Measurements from ENCODE around the gene FBXW11. TPM values are rescaled to one million over a fixed set of nuclear protein-coding genes. Genes with fewer than 3 reads are reported as not detected.

FBXW11 gene
- total RNA-seq, 1 experiment from 2014 or later, result 54.8 TPM

GRCh38 chr5:171999100-171999499 is 7.3 kb downstream of the FBXW11 start:
- intact Hi-C loops (cut with micrococcal nuclease; ENCODE audit: unreplicated experiment), result no loop called here
- peaks cover 44% of the 10 kb centered on the region for H4K20me1 ChIP-seq (ENCODE audit: insufficient read depth)

GRCh38 chr5:171997011-171997410 is 9.4 kb downstream of the FBXW11 start:
- intact Hi-C loops (cut with micrococcal nuclease; ENCODE audit: unreplicated experiment), result no loop called here
- Histone ChIP-seq H3K27me3 (ENCODE audit: insufficient read depth, low read depth) (no peaks in the 10 kb centered on the region), H3K4me1 (replicated peaks; ENCODE audit: insufficient read depth) (peaks cover 11% of the 10 kb centered on the region; the same call in 1 of the 2 replicates), H3F3A (ENCODE audit: insufficient read depth, low read depth) (no peaks in the 10 kb centered on the region), H3K9me3 (ENCODE audit: insufficient read depth, low read depth) (no peaks in the 10 kb centered on the region), H3K9me2 (ENCODE audit: insufficient read depth) (no peaks in the 10 kb centered on the region), H3K36me3 (ENCODE audit: low read depth) (peaks cover 7% of the 10 kb centered on the region; the same call in 1 of the 2 replicates), H2AFZ (no peak overlapping the region), H4K20me1 (ENCODE audit: insufficient read depth) (peaks cover 28% of the 10 kb centered on the region), H3K27ac (no peak overlapping the region), H3K4me3 (no peak overlapping the region), H3K79me2 (ENCODE audit: low read depth) (peaks cover 96% of the 10 kb centered on the region), H3K4me2 (no peak overlapping the region)
- ChIA-PET POLR2A (ENCODE audit: unreplicated experiment) (no interaction called here), CTCF (no interaction called here)
- BruUV-seq (replicated peaks), result no TSS peak
- no peak for DNase-seq
- no peak for TF ChIP-seq EZH2 (IDR thresholded peaks at IDR 0.05; ENCODE audit: low read depth)
- TF ChIP-seq CTCF (conservative IDR thresholded peaks at IDR 0.05), result no peak

More at GRCh38 chr5:171999100-171999499, 7.3 kb downstream of the FBXW11 start:
- no peak for DNase-seq
- H3K4me3 ChIP-seq, result no peak overlapping the region
- no peaks in the 10 kb centered on the region for H3K9me2 ChIP-seq (ENCODE audit: insufficient read depth)
- peaks cover 96% of the 10 kb centered on the region for H3K79me2 ChIP-seq (ENCODE audit: low read depth)
- H2AFZ ChIP-seq, result no peak overlapping the region
- H3K27ac ChIP-seq, result no peak overlapping the region
- H3K9me3 ChIP-seq (ENCODE audit: insufficient read depth, low read depth), result no peaks in the 10 kb centered on the region
- H3K27me3 ChIP-seq (ENCODE audit: insufficient read depth, low read depth), result no peaks in the 10 kb centered on the region
- no peaks in the 10 kb centered on the region; the same call in 1 of the 2 replicates for H3F3A ChIP-seq (ENCODE audit: insufficient read depth, low read depth)
- peaks cover 9% of the 10 kb centered on the region; the same call in 1 of the 2 replicates for H3K36me3 ChIP-seq (ENCODE audit: low read depth)
- peaks cover 21% of the 10 kb centered on the region for H3K4me1 ChIP-seq (replicated peaks; ENCODE audit: insufficient read depth)
- TF ChIP-seq CTCF (conservative IDR thresholded peaks at IDR 0.05), result no peak
- no peak for TF ChIP-seq EZH2 (IDR thresholded peaks at IDR 0.05; ENCODE audit: low read depth)
- CTCF ChIA-PET, result no interaction called here
- H3K4me2 ChIP-seq, result no peak overlapping the region
- no TSS peak for BruUV-seq (replicated peaks)
- POLR2A ChIA-PET (ENCODE audit: unreplicated experiment), result interaction anchor here (0.6 kb wide), 1 partner anchor 409 kb away, joined by 5 read pairs; no protein-coding TSS in a partner anchor

- ChIA-PET POLR2A (ENCODE audit: unreplicated experiment) (no interaction called here), CTCF (no interaction called here)
- BruUV-seq (replicated peaks), result no TSS peak
- H3K27ac ChIP-seq, result no peak overlapping the region; the same call in 1 of the 2 replicates
- intact Hi-C loops (cut with micrococcal nuclease; ENCODE audit: unreplicated experiment), result no loop called here
- no peak for DNase-seq
- no peak overlapping the region for H2AFZ ChIP-seq
- no peak overlapping the region for H3K4me2 ChIP-seq
- no peaks in the 10 kb centered on the region for H3K9me3 ChIP-seq (ENCODE audit: insufficient read depth, low read depth)
- peaks cover 11% of the 10 kb centered on the region for H3K4me1 ChIP-seq (replicated peaks; ENCODE audit: insufficient read depth)
- H3K4me3 ChIP-seq, result no peak overlapping the region
- H4K20me1 ChIP-seq (ENCODE audit: insufficient read depth), result peaks cover 18% of the 10 kb centered on the region
- no peaks in the 10 kb centered on the region for H3F3A ChIP-seq (ENCODE audit: insufficient read depth, low read depth)
- peaks cover 95% of the 10 kb centered on the region for H3K79me2 ChIP-seq (ENCODE audit: low read depth)
- no peaks in the 10 kb centered on the region for H3K27me3 ChIP-seq (ENCODE audit: insufficient read depth, low read depth)
- H3K36me3 ChIP-seq (ENCODE audit: low read depth), result peaks cover 13% of the 10 kb centered on the region; the same call in 1 of the 2 replicates
- no peaks in the 10 kb centered on the region for H3K9me2 ChIP-seq (ENCODE audit: insufficient read depth)
- no peak for TF ChIP-seq EZH2 (IDR thresholded peaks at IDR 0.05; ENCODE audit: low read depth)
- no peak for TF ChIP-seq CTCF (conservative IDR thresholded peaks at IDR 0.05)
Observed at GRCh38 chr5:171992813-171993212, 13.6 kb downstream of the FBXW11 start.
